ENCODE results near the gene NAALADL2.

- TF ChIP-seq REST (IDR thresholded peaks at IDR 0.05): no peak
- TF ChIP-seq ELK1 (IDR thresholded peaks at IDR 0.05; ENCODE audit: low read depth, low read length): no peak
- TF ChIP-seq CTCF (IDR thresholded peaks at IDR 0.05): no peak
- no peak for TF ChIP-seq HOXA7 (CRISPR knock-in tag; IDR thresholded peaks at IDR 0.05)
- TF ChIP-seq RFX5 (IDR thresholded peaks at IDR 0.05): no peak
- TF ChIP-seq KDM5A (IDR thresholded peaks at IDR 0.05): no peak
Measured at GRCh38 chr3:175176556-175176955, 317.4 kb downstream of the NAALADL2 start.

All from A549 (cell line).